ENCODE results near the gene TMEM273. TPM values are rescaled to one million over a fixed set of nuclear protein-coding genes. Genes with fewer than 3 reads are reported as not detected.
"Not testable (repeated sequence)": the region's sequence is repeated elsewhere in the genome, so short reads cannot be mapped to it uniquely, and the experiment has no call there.

TMEM273 gene
- total RNA-seq, 1 donor from 2014 or later: 17.6 TPM

DNA sequence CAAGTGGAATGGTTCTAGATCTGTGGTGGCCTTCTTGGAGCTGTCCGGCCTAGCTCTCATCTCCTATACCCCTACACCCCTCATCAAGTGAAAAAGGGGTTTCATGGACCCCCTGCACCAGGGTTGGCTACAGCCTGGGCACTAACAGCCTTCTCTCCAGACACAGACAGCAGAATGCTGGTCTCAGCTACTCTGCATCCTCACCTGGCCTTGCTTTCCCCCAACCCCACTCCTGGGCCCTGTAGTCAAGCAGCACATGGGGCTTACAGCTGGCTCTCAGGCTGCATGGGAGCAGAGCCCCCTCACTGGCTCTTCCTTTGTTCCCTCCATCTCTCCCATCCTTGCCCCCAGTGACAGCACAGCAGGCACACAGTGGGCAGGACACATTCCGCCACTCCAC, 20.8 kb upstream of the TMEM273 start:
- DNase-seq (no peak), ATAC-seq (no peak)
- intact Hi-C loops (cut with micrococcal nuclease): no loop called here

DNA sequence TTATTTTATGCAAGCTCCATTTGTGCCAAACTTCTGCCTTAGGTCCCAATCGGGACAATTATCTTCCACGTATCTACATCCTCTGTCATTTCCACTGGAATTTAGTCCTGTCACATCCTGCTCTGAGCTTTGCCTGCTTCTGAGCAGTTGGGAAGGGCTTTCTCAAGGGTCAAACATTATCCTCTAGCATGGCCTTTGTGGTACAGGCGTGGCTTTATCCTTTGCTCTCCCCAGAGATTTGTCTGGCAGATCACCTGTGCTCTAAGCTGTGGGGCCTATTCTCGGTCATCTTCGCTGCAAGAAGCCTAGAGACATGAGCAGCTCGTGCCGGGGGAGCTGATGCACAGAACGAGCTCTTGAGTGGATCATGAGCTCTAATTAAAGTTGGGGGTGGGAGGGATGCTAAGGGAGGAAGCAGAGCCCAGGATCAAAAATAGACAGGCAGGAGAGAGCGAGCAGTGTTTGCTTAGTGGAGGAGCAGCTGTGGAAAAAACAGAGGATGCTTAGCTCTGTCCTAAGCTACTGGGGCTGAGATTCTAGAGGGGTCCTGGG, 19.8 kb upstream of the TMEM273 start:
- intact Hi-C loops (cut with micrococcal nuclease): no loop called here
- DNase-seq: no peak
- no peak for ATAC-seq

DNA sequence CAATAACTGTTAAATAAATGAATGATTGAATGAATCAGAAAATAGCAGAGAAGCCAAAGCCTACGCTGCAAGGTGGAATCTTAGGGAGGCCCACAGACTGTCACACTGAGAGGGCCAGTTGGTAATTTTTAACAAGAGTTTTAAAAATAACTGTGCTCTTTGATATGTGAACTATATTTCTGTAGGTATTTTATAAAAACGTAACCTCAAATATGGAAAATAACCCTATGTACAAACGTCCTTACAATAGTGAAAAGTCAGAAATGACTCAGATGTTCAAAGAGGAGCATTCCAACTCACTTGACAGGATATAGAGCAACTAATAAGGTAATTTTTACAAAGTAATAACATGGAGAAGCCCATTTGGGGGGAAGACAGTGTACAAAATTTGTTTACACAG, 18.9 kb upstream of the TMEM273 start:
- intact Hi-C loops (cut with micrococcal nuclease): no loop called here
- no peak for DNase-seq
- ATAC-seq: no peak

DNA sequence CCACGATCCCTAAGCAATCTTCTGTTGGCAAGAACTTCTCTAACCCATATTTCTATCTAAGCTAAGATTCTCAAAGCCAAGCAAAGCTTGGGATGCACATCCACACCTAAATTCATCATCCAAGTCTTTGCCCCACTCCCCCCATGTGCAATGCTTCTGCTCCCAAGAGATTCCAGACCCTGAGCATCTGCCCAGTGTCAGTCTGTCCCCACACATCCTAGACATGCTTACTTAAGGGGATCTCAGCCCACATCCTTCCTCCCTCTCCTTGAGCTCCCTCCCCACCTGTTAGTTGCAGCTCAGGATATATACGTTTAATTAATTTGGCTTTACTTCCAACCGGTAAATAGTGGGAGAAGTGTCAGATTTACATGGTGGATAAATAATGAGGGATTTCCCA, 17.0 kb upstream of the TMEM273 start:
- DNase-seq: no peak
- intact Hi-C loops (cut with micrococcal nuclease): no loop called here
- no peak for ATAC-seq

DNA sequence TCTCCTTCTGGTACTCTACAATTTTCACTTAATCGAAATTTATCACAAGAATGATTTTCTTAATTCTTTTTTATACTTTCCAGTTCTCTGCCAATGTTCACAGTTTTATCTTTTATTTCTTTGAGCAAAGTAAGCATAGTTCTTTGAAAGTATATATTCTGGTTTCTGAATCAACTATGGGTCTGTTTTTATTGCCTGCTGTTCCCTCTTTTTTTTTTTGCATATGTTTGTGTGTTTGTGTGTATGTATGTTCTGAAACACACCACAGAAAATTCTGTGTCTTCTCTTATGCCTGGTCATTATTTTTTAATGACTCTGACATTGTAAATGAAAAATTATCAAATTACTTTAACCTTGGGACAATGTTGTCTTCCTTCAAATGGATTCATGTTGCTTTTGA, 15.9 kb upstream of the TMEM273 start:
- DNase-seq: no peak
- no peak for ATAC-seq
- intact Hi-C loops (cut with micrococcal nuclease): no loop called here

DNA sequence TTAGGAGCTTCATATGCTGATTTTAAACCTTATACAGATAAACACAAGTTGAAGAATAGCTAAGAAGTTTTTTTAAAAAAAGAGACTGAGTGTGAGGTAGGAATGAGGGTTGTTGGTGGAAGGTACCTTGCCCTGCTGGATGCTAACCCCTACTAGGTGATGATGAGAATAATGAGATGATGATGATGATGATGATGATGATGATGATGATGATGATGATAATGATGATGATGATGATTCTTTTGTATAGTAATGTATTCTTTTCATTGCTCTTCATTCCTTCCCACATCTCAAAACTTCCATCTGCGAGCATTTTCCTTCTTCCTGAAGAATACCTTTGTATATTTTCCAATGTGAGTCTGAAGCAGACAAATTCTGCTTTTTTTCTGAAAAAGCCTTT, 14.1 kb upstream of the TMEM273 start:
- ATAC-seq: no peak
- intact Hi-C loops (cut with micrococcal nuclease): no loop called here
- no peak for DNase-seq

GRCh38 chr10:49200854-49201253, 12.7 kb upstream of the TMEM273 start:
- intact Hi-C loops (cut with micrococcal nuclease): no loop called here
- DNase-seq: no peak
- no peak for ATAC-seq

DNA sequence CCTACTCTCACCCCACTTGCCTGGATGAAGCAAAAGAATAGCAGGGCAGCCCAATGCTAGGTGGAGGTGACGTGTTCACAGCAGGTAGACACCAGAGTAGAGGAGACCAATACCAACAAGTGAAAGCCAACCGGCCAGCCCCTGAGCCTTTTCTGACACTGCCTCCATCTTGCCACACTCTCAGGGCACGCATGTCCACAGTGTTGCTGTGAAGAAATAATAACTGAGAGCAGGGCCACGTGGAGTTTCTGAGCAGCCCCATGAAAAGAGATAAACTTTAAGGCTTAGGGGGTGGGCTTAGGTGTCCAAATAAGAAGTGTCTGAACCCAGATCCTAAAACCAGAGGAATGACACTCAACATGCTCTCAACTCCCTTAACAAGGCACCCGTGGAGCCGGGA, 9.0 kb upstream of the TMEM273 start:
- ATAC-seq (no peak), DNase-seq (no peak)
- intact Hi-C loops (cut with micrococcal nuclease): no loop called here

GRCh38 chr10:49195864-49196263, 7.7 kb upstream of the TMEM273 start:
- ATAC-seq; DNase-seq; intact Hi-C loops (cut with micrococcal nuclease): not testable (repeated sequence)

DNA sequence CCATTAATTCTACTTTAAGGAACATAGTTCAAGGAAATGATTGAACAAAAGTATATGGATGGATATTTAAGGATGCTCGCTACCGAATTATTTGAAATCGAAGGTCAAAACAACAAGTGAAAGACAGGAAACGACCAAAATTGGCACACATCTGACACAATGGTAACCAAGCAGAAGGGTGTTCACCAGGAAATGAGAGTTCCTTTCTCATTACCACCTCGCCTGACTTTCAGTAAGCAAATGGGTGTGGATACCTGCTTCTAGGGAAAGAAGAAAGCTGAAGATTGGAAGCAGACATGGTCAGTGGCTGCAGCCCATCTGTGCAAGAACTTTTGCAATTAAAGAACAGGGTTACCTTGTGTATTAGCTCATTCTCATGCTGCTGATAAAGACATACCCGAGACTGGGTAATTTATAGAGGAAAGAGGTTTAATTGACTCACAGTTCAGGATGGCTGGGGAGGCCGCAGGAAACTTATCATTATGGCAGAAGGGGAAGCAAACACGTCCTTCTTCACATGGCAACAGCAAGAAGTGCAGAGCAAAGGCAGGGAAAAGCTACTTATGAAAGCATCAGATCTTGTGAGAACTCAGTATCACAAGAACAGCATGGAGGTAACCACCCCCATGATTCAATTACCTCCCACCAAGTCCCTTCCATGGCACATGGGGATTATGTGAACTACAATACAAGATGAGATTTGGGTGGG, 6.2 kb upstream of the TMEM273 start:
- intact Hi-C loops (cut with micrococcal nuclease): no loop called here
- DNase-seq (no peak), ATAC-seq (peak; percentile 24)

GRCh38 chr10:49191349-49191748, 3.2 kb upstream of the TMEM273 start:
- no peak for DNase-seq
- intact Hi-C loops (cut with micrococcal nuclease): no loop called here
- no peak for ATAC-seq

- intact Hi-C loops (cut with micrococcal nuclease): no loop called here
- no peak for DNase-seq
- no peak for ATAC-seq
Observed at GRCh38 chr10:49189422-49189821, 1.2 kb upstream of the TMEM273 start.

DNA sequence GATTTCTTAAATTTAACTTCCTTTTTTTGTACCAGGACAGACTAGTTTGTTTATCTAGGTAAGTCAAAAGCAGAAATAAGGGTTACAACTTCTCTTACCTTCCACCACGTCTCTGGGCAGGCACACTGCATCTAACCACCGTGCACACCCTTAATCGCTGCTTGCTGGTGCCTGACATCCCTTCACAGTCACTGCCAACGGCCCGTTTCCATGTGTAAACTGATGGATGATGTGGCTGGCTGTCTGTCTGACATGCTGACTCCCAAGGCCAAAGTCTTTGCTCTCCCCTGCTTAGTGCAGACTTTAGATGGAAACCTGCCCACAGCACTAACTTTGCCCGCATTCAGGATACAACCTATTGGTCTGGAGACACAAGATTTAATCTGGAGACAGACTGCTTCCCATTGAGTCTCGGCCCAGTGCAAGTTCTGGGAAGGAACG, 1.1 kb downstream of the TMEM273 start:
- DNase-seq (no peak), ATAC-seq (peak; percentile 75)
- intact Hi-C loops (cut with micrococcal nuclease): no loop called here

- intact Hi-C loops (cut with micrococcal nuclease): no loop called here
- ATAC-seq (no peak), DNase-seq (no peak)
Observed at GRCh38 chr10:49186613-49187012, 1.6 kb downstream of the TMEM273 start.

GRCh38 chr10:49185213-49185612, 3.0 kb downstream of the TMEM273 start:
- no peak for DNase-seq
- intact Hi-C loops (cut with micrococcal nuclease): no loop called here
- no peak for ATAC-seq

DNA sequence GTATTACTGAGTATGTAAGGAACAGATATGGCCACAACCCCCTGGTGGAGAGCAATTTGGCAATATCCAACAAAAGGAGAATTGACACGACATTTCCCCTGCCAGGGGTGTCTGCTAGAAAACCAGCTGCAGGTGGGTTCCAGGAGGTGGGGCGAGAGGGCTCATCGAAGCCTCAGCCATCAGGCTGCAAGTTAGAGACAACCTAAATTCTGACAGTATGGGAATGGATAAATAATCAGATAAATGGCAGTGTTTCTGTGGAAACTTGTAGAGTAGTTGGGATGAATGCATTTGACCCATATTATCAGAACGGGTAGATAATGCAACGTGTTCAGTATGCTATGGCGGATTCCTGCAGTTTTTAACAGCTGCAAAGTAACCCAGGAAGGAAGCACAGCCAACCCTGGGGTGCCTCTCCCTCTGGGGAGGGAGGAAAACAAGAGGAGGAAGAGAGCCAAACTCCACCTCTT, 3.5 kb downstream of the TMEM273 start:
- ATAC-seq (no peak), DNase-seq (no peak)
- intact Hi-C loops (cut with micrococcal nuclease): no loop called here

DNA sequence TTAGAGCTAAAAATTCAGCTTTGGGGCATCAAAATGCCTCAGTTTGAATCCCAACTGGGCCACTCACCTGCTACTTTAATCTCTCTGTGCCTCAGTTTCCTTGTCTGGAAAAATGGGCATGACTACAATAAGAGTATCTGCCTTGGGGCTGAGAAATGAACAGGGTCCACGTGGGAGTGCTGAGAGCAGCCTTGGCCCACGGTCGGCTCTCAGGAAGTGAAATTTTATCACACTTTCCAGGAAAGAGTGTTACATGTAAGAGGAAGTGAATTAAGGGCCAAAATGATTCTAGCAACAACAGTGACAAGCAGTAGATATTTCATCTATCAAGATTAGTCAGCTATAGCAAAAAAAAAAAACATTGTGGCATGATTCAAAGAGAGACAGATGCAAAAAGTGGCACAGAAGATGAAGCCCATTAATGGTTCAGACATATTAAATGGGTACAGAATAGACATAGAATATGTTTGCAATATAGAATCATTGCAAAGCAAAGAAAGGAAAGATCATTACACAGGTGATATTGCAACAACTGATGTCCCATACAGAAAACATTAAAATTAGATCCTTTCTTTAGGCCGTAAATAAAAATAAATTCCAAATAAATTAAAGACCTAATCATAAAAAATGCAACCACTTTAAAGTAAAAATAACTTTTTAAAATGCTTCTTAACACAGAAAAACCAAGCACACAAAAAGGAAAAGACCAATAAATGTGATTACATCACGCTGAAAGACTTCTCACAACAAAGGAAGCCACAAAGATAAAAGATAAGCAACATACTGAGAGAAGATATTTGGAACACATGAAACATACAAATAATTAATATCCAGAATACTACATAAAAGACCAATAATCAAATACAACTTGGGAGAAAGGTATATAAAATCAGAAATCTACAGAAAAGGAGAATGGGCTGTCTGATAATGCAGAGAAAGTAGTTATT, 4.3 kb downstream of the TMEM273 start:
- ATAC-seq: no peak
- DNase-seq: no peak
- intact Hi-C loops (cut with micrococcal nuclease): no loop called here

DNA sequence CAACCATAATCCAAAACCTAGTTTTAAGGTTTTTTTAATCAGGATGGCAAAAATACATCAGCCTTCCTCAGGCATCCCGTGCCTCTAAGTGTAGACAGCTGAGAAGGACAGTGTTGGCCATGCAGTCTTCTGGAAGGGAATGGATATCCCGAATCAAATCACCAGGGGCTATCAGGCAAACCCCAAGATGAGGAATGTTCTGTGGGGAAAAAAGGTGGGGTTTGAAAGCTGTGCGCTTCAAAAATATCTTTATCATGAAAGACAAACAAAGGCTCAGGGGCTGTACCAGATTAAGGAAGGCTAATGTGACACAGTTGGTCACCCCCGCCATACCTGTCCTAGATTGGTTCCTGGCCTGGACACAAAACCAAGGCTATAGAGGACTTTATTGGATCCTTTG, 5.4 kb downstream of the TMEM273 start:
- DNase-seq (no peak), ATAC-seq (no peak)
- intact Hi-C loops (cut with micrococcal nuclease): no loop called here

DNA sequence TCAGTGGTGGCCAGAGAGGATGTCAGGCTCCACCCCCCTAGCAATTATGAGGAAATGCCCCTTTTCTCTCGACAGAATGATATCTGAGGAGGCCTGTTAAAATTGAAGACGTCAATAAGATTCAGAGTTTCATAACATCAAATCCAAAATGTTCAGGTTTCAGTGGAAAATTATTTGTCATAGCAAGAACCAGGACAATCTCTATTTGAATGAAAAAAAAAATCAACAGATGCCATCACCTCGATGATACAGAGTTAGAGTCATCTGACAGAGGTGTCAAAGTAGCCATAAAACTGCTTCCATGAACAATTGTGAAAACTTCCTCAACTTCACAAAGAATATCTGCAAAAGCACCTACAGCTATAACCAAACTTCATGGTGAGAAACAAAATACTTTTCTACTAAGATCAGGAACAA, 7.7 kb downstream of the TMEM273 start:
- DNase-seq: no peak
- intact Hi-C loops (cut with micrococcal nuclease): no loop called here
- no peak for ATAC-seq
